Measurements from ENCODE around the gene PACSIN2. TPM values are rescaled to one million over a fixed set of nuclear protein-coding genes. Genes with fewer than 3 reads are reported as not detected.

The PACSIN2 gene
- total RNA-seq, 3 donors from 2014 or later = 43.8 to 82.7 (median 72.4) TPM

DNA sequence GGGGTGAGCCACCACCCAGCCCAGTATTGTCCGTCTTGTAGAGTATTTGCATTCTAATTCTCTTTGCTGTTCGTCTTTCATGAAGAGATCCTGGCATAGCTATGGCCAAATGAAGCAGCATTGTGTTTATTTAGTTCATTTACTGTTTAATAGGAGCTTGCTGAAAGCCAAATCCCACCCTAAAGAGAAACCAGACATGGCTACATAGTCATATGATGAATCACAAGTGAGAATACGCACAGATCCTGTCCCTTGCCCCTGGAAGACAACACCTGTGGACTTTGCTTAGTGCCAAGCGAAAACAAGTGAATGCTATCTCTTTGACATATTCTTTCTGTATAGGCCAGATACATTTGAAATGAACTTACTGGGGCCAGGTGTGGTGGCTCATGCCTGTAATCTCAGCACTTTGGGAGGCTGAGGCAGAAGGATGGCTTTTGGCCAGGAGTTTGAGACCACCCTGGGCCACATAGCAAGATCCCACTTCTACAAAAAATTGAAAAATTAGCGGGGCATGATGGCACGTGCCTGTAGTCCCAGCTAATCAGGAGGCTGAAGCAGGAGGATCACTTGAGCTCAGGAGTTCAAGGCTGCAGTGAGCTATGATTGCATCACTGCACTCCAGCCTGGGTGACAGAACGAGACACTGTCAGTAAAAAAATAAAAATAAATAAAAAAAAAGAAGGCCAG, 152.8 kb downstream of the PACSIN2 start:
- intact Hi-C loops (cut with DNase I; ENCODE audit: low total_unique reads) = no loop called here
- H3K27ac ChIP-seq = peak overlapping the region in 1 of 2 donors; percentile 79
- no peak for TF ChIP-seq POLR2AphosphoS5 (IDR thresholded peaks at IDR 0.05)
- H3K9me3 ChIP-seq = no peaks in the 10 kb centered on the region
- no peaks in the 10 kb centered on the region for H3K27me3 ChIP-seq
- DNase-seq (ENCODE audit: low spot score in 2 of 2) = no peak
- H3K36me3 ChIP-seq = no peaks in the 10 kb centered on the region
- no peak overlapping the region for H3K4me3 ChIP-seq
- H3K4me1 ChIP-seq = peaks cover 0 to 7% of the 10 kb centered on the region in 2 donors

DNA sequence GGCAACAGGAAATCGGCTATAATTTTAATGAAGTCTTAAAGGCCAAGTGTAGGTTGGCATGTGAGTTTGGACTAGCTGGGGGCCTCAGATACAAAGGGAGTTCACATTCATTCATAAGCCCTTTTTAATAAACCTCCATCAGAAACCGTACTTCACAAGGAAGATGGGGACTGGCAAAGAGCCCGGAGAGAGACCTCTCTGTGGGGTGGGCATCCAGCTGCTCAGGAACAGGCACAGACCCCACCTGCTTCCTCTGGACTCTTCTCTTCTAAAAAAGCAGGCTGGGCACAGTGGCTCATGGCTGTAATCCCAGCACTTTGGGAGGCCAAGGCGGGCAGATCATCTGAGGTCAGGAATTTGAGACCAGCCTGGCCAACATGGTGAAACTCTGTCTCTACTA, 154.0 kb downstream of the PACSIN2 start:
- no peaks in the 10 kb centered on the region for H3K27me3 ChIP-seq
- intact Hi-C loops (cut with DNase I; ENCODE audit: low total_unique reads) = no loop called here
- no peaks in the 10 kb centered on the region for H3K36me3 ChIP-seq
- H3K9me3 ChIP-seq = no peaks in the 10 kb centered on the region
- peak overlapping the region; percentile 71 to 79 for H3K27ac ChIP-seq
- H3K4me1 ChIP-seq = peaks cover 0 to 7% of the 10 kb centered on the region in 2 donors
- TF ChIP-seq, protein P1, sequence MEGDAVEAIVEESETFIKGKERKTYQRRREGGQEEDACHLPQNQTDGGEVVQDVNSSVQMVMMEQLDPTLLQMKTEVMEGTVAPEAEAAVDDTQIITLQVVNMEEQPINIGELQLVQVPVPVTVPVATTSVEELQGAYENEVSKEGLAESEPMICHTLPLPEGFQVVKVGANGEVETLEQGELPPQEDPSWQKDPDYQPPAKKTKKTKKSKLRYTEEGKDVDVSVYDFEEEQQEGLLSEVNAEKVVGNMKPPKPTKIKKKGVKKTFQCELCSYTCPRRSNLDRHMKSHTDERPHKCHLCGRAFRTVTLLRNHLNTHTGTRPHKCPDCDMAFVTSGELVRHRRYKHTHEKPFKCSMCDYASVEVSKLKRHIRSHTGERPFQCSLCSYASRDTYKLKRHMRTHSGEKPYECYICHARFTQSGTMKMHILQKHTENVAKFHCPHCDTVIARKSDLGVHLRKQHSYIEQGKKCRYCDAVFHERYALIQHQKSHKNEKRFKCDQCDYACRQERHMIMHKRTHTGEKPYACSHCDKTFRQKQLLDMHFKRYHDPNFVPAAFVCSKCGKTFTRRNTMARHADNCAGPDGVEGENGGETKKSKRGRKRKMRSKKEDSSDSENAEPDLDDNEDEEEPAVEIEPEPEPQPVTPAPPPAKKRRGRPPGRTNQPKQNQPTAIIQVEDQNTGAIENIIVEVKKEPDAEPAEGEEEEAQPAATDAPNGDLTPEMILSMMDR (IDR thresholded peaks at IDR 0.05) = no peak
- TF ChIP-seq POLR2AphosphoS5 (IDR thresholded peaks at IDR 0.05) (no peak), POLR2A (IDR thresholded peaks at IDR 0.05) (no peak)
- no peak overlapping the region for H3K4me3 ChIP-seq
- peak in 1 of 2 donors; percentile 49 for DNase-seq (ENCODE audit: low spot score in 2 of 2)

DNA sequence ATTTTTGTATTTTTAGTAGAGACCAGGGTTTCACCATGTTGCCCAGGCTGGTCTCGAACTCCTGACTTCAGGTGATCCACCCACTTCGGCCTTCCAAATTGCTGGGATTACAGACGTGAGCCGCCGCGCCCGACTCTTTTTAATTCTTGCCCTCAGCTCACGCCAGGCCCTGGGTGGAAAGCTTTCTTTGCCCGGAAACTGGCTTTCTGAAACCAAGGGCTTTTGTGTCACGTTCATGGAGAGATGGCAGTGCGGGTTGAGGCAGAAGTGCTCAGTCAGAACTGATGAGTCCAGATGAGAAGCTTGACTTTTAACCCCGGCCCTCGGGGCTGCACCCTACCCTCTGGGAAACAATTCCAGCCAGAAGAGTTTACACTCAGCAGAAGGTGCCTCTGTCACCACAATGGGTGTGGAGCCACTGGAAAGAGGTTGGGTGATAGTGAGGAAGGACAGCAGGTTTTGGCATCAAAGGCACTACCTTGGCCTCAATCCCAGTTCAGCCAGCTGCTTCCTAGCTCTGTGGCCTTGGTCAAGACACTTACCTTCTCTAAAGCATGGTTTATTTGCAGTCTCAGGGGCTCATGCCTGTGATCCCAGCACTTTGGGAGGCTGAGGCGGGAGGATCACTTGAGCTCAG, 157.0 kb downstream of the PACSIN2 start:
- Histone ChIP-seq H3K27ac (peak overlapping the region; percentile 95), H3K36me3 (no peaks in the 10 kb centered on the region), H3K9me3 (no peaks in the 10 kb centered on the region), H3K4me3 (peak overlapping the region; percentile 75 to 86 (median 80)), H3K27me3 (no peaks in the 10 kb centered on the region), H3K4me1 (peaks cover 0 to 7% of the 10 kb centered on the region in 2 donors)
- TF ChIP-seq POLR2A (IDR thresholded peaks at IDR 0.05) (no peak), POLR2AphosphoS5 (IDR thresholded peaks at IDR 0.05) (no peak)
- TF ChIP-seq, protein P1 (IDR thresholded peaks at IDR 0.05) = no peak
- intact Hi-C loops (cut with DNase I; ENCODE audit: low total_unique reads) = loop anchor here (5.0 kb wide), 1 partner anchor 211 kb away; the partner anchor contains the start of gene CYB5R3
- no peak for DNase-seq (ENCODE audit: low spot score in 2 of 2)

DNA sequence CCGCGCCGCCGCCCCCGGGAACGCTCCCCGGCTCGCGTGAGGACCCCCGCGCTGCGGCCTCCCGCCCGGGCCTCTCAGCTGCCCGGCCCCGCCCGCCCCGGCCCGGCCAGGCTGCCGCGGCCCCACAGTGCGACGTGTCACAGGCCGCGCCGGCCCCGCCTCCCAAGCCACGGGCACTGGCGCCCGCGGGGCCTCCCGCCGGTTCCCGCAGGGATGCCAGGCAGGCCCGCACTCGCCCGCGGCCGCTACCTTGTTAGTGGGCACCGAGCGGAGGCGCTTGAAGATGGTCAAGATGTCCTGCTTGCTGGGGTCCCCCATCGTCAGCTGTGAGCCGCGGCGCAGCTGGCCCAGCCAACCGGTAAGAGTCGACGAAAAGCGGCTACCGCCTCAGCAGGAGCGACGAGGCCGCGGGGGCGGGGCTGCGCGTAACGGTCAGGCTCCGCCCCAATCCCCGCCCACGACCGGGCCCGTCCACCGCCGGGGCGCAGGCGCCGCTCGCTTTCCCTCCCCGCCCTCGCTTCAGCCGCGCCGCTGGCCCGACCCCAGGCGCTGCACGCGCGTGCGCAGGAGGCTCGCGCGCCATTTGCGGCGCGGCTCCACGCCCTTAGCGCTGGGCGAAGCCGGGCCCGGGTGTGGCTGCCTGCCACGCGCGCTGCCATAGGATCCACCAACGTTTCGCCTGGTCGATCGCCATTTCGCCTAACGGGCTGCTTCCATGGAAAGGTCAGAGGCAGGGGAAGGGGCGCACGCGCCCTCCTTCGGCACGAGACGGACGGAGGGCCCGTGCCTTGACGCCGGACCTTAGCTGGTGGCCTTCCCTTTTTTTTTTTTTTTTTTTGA, 157.9 kb downstream of the PACSIN2 start, which contains the start of gene ARFGAP3:
TSS of gene ARFGAP3 (minus strand) at position 409 of the 840 bp plus-strand sequence. CDS start at position 318, 91 bp downstream.
- peak; percentile 87 to 93 for DNase-seq (ENCODE audit: low spot score in 2 of 2)

More for the DNA sequence above, 157.9 kb downstream of the PACSIN2 start, which contains the start of gene ARFGAP3:
- Histone ChIP-seq H3K36me3 (no peaks in the 10 kb centered on the region), H3K27me3 (no peaks in the 10 kb centered on the region), H3K4me3 (peak within 1 kb of the TSS; percentile 75 to 86 (median 80)), H3K4me1 (peaks cover 0 to 7% of the 10 kb centered on the region in 2 donors), H3K9me3 (no peaks in the 10 kb centered on the region), H3K27ac (peak within 1 kb of the TSS; percentile 95)
- intact Hi-C loops (cut with DNase I; ENCODE audit: low total_unique reads) = loop anchor here (5.0 kb wide), 1 partner anchor 210 kb away; the partner anchor contains the start of gene CYB5R3
- TF ChIP-seq POLR2AphosphoS5 (IDR thresholded peaks at IDR 0.05) (peak; percentile 69 to 88 (median 72)), POLR2A (IDR thresholded peaks at IDR 0.05) (peak; percentile 64)
- TF ChIP-seq, protein P1 (IDR thresholded peaks at IDR 0.05) = no peak

All from breast epithelium (tissue), 4 donors.